ENCODE data around the gene FREM1.

GRCh38 chr9:14768405-14769229, 141.6 kb downstream of the FREM1 start:
- peak; percentile 39 to 77 (median 63) for TF ChIP-seq CTCF (IDR thresholded peaks at IDR 0.05 in 8 of 11, conservative IDR thresholded peaks at IDR 0.05 in 3 of 11)
- no peak for TF ChIP-seq POLR2A (IDR thresholded peaks at IDR 0.05)

All from spleen (tissue), 7 donors.